GM12801 (cell line): ENCODE measurements around the gene SNAPC4.

Experiments used
- TF ChIP-seq, protein P1 (sequence below): IDR thresholded peaks from one replicate; pipeline ENCODE4 v1.5.1; 2011; ENCODE audit warnings: control low read depth; ENCODE audit not compliant: insufficient read length; ENCODE audit errors: extremely low read depth

Gene SNAPC4, protein sequence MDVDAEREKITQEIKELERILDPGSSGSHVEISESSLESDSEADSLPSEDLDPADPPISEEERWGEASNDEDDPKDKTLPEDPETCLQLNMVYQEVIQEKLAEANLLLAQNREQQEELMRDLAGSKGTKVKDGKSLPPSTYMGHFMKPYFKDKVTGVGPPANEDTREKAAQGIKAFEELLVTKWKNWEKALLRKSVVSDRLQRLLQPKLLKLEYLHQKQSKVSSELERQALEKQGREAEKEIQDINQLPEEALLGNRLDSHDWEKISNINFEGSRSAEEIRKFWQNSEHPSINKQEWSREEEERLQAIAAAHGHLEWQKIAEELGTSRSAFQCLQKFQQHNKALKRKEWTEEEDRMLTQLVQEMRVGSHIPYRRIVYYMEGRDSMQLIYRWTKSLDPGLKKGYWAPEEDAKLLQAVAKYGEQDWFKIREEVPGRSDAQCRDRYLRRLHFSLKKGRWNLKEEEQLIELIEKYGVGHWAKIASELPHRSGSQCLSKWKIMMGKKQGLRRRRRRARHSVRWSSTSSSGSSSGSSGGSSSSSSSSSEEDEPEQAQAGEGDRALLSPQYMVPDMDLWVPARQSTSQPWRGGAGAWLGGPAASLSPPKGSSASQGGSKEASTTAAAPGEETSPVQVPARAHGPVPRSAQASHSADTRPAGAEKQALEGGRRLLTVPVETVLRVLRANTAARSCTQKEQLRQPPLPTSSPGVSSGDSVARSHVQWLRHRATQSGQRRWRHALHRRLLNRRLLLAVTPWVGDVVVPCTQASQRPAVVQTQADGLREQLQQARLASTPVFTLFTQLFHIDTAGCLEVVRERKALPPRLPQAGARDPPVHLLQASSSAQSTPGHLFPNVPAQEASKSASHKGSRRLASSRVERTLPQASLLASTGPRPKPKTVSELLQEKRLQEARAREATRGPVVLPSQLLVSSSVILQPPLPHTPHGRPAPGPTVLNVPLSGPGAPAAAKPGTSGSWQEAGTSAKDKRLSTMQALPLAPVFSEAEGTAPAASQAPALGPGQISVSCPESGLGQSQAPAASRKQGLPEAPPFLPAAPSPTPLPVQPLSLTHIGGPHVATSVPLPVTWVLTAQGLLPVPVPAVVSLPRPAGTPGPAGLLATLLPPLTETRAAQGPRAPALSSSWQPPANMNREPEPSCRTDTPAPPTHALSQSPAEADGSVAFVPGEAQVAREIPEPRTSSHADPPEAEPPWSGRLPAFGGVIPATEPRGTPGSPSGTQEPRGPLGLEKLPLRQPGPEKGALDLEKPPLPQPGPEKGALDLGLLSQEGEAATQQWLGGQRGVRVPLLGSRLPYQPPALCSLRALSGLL (N-terminal part only)

DNA sequence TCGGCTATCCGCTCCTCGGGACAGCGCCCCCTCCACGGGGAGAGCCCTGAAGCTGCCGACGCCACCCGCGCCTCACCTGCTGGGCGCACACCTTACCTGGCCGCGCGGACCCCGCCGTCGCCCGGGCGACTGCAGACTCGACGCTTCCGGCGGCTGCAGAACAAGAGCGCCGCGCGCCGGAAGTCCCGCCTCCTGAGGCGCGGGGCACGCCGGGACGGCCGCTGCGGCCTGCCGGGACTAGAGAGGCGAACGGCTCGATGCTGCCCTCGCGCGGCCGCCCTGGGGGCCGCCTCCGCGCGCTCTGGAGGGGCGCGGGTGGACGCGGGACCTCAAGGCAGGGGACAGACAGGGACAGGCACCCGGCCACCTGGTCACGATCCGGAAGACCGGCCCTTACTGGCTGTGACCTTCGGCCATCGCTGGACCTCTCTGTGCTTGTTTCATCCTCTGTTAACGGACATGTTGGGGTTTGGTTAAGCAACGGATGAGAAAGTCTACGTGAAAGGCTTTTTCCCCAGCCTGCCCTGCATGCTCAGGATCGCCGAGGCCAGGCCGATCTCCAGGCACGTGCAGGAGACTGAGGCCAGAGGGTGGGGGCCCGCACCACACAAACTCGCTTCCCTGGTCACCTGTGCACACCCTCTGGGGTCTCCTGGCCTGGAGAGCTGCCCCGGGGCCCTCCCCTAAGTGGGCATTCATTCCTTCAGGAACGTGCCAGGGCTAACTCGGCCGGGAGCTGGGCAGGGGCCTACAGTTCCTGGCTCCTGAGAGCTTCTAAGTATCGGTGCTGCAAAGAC, at the start of gene SNAPC4:
TSS of gene SNAPC4 (minus strand) at position 133 of the 797 bp plus-strand sequence. CDS start 1,742 bp downstream, outside the sequence.
- TF ChIP-seq, protein P1, sequence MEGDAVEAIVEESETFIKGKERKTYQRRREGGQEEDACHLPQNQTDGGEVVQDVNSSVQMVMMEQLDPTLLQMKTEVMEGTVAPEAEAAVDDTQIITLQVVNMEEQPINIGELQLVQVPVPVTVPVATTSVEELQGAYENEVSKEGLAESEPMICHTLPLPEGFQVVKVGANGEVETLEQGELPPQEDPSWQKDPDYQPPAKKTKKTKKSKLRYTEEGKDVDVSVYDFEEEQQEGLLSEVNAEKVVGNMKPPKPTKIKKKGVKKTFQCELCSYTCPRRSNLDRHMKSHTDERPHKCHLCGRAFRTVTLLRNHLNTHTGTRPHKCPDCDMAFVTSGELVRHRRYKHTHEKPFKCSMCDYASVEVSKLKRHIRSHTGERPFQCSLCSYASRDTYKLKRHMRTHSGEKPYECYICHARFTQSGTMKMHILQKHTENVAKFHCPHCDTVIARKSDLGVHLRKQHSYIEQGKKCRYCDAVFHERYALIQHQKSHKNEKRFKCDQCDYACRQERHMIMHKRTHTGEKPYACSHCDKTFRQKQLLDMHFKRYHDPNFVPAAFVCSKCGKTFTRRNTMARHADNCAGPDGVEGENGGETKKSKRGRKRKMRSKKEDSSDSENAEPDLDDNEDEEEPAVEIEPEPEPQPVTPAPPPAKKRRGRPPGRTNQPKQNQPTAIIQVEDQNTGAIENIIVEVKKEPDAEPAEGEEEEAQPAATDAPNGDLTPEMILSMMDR = no peak

DNA sequence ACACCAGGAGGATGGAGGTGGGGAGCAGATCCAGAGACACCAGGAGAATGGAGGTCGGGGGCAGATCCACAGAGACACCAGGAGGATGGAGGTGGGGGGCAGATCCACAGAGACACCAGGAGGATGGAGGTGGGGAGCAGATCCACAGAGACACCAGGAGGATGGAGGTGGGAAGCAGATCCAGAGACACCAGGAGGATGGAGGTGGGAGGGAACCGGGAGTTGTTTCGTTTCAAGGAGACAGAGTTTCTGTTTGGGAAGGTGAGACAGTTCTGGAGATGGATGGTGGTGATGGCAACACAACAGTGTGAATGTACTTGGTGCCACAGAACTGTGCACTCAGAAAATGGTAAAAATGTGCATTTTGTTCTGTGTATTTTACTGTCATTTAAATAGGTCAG, 48.7 kb upstream of the SNAPC4 start:
- TF ChIP-seq, protein P1 = no peak

DNA sequence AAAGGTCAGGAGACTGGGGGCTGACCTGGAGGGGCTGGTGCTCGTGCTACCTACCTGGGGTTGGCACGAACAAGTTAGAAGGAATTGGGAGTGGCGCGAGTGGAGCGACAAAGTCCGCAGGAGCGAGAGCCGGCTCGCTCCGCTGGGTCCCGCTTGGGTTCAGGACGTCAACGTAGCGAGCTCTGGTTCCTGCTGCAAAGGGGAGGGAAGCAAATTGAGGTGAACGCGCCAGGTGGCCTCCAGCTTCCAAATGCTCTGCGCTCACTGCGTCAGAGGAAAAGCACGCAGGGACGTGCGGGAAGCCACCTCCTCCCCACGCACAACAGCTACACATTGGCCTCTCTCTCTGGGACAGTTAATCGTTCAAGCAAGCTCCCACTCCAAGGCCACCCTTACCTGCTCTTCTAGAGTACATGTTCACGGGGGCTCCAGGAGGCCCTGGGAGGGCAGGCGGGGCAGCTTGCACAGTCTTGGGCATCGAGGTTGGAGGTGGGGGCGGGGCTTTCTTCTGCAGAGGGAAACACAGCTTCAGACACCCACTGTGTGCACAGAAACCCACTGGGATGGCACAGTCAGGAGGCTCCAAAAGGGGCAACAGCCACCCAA, 47.3 kb upstream of the SNAPC4 start:
- TF ChIP-seq, protein P1 = no peak

DNA sequence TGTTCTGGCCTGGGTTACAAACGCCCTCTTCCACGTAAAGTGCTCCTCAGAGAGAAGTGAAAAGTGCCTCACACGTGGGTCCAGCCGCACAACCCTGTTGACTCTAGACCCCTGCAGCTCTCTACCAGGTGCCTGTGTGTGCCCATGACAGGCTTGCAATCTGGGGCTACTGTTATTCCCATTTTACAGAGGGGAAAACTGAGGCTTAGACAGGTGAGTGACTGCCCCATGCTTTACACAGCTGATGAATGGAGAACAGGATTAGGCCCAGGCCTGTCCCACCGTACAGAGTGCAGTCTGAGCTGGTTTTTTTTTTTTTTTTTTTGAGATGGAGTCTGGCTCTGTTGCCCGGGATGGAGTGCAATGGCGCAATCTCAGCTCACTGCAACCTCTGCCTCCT, 45.8 kb upstream of the SNAPC4 start:
- TF ChIP-seq, protein P1 = no peak

DNA sequence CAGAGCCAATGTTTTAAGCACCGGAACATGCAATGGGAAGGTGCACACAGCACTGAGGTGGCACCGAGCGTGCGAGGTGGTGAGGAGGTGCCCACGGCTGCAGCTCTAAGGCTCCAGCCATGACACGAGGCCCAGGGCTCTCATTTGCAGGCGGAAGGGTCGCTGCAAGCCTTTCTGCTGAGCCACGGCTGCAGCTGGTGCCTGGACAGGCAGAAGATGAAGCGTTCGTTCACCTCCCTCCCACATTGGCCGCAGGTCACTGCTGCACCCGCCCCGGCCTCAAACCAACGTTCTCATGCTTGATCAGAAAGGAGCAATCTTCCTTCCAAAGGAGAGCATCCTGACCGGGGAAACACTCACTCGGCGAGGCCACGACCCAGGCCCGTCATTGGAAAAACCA, 44.1 kb upstream of the SNAPC4 start:
- TF ChIP-seq, protein P1 = no peak

DNA sequence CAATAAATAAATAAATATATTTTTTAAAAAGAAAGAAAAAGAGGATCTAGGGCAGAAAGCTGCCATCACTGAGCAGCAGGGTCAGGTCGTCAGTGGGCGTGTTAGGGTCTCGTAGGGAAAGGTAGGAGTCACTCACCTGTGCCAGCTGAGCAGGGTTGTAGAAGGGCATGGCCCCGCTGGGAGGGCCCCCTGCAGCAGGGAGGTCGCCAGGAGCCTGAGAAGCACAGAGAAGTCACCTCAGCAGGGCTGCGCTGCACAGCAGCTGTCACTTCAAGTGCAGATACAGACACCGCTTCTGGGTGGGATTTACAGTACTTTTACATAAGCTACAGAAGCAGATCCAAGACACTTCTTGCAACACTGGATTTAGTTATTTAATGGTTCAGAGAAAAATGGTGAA, 43.7 kb upstream of the SNAPC4 start:
- TF ChIP-seq, protein P1 = no peak
